ENCODE measurements around the gene SRBD1. TPM values are rescaled to one million over a fixed set of nuclear protein-coding genes. Genes with fewer than 3 reads are reported as not detected.

SRBD1 gene
- total and polyA plus RNA-seq, 9 donors, result 4.8 to 34.8 (median 15.9) TPM

- Histone ChIP-seq H3K36me3 (no peaks in the 10 kb centered on the region), H3K4me1 (ENCODE audit: insufficient read depth) (peaks cover 1% of the 10 kb centered on the region), H3K27ac (no peak overlapping the region), H3K9me3 (no peaks in the 10 kb centered on the region), H3K4me3 (no peak overlapping the region), H3K27me3 (no peaks in the 10 kb centered on the region)
- WGBS, 3 donors, result 70 to 87% (median 70%) methylated on average over 9 of the region's 9 CpGs
- intact Hi-C loops (cut with DNase I), result loop anchor here in 2 of 4 donors (5.0 to 10.0 kb wide), 2 partner anchors 125 to 127 kb away; no protein-coding TSS in a partner anchor
- DNase-seq, result no peak
- TF ChIP-seq POLR2A (IDR thresholded peaks at IDR 0.05) (no peak), CTCF (IDR thresholded peaks at IDR 0.05) (no peak), EP300 (IDR thresholded peaks at IDR 0.05) (no peak)
Observed at GRCh38 chr2:45647356-45647755, 36.3 kb upstream of the SRBD1 start.

GRCh38 chr2:45646289-45646688 is 35.2 kb upstream of the SRBD1 start:
- H3K27ac ChIP-seq, result no peak overlapping the region
- no peak overlapping the region for H3K4me3 ChIP-seq
- H3K4me1 ChIP-seq (ENCODE audit: insufficient read depth), result peaks cover 1% of the 10 kb centered on the region
- TF ChIP-seq CTCF (IDR thresholded peaks at IDR 0.05) (no peak), EP300 (IDR thresholded peaks at IDR 0.05) (no peak), POLR2A (IDR thresholded peaks at IDR 0.05) (no peak)
- no peak for DNase-seq
- no peaks in the 10 kb centered on the region for H3K36me3 ChIP-seq
- no peaks in the 10 kb centered on the region for H3K27me3 ChIP-seq
- WGBS, 3 donors, result 95 to 100% (median 96%) methylated on average over 2 of the region's 2 CpGs
- H3K9me3 ChIP-seq, result no peaks in the 10 kb centered on the region
- intact Hi-C loops (cut with DNase I), result loop anchor here in 2 of 4 donors (5.0 to 10.0 kb wide), 2 partner anchors 126 to 129 kb away; no protein-coding TSS in a partner anchor

- Histone ChIP-seq H3K4me1 (ENCODE audit: insufficient read depth) (no peaks in the 10 kb centered on the region), H3K9me3 (no peaks in the 10 kb centered on the region), H3K4me3 (peak overlapping the region; percentile 24), H3K36me3 (no peaks in the 10 kb centered on the region), H3K27ac (no peak overlapping the region), H3K27me3 (no peaks in the 10 kb centered on the region)
- TF ChIP-seq POLR2A (IDR thresholded peaks at IDR 0.05), result peak; percentile 27
- TF ChIP-seq CTCF (IDR thresholded peaks at IDR 0.05), result peak; percentile 94 to 98 (median 98)
- no peak for TF ChIP-seq EP300 (IDR thresholded peaks at IDR 0.05)
- WGBS, 3 donors, result 13 to 15% (median 13%) methylated on average over 47 to 49 of the region's 49 CpGs
- intact Hi-C loops (cut with DNase I), result loop anchor here (2.0 to 10.0 kb wide), 6 partner anchors 131 to 295 kb away; no protein-coding TSS in a partner anchor
- peak; percentile 59 to 84 (median 76) for DNase-seq
Observed at GRCh38 chr2:45643543-45644542, 32.8 kb upstream of the SRBD1 start.

- no peak for DNase-seq
- TF ChIP-seq POLR2A (IDR thresholded peaks at IDR 0.05), result no peak
- TF ChIP-seq EP300 (IDR thresholded peaks at IDR 0.05), result no peak
- TF ChIP-seq CTCF (IDR thresholded peaks at IDR 0.05), result no peak
- WGBS, 3 donors, result 20 to 22% (median 21%) methylated on average over 11 of the region's 11 CpGs
- peak overlapping the region; percentile 24 for H3K4me3 ChIP-seq
- H3K36me3 ChIP-seq, result no peaks in the 10 kb centered on the region
- H3K4me1 ChIP-seq (ENCODE audit: insufficient read depth), result no peaks in the 10 kb centered on the region
- no peaks in the 10 kb centered on the region for H3K27me3 ChIP-seq
- H3K9me3 ChIP-seq, result no peaks in the 10 kb centered on the region
- intact Hi-C loops (cut with DNase I), result loop anchor here (2.0 to 10.0 kb wide), 6 partner anchors 132 to 296 kb away; no protein-coding TSS in a partner anchor
- no peak overlapping the region for H3K27ac ChIP-seq
Observed at GRCh38 chr2:45643095-45643494, 32.0 kb upstream of the SRBD1 start.
